Omental fat pad (tissue), 4 donors: ENCODE measurements around the gene CRACR2B. TPM values are rescaled to one million over a fixed set of nuclear protein-coding genes. Genes with fewer than 3 reads are reported as not detected.

Source experiments
- ATAC-seq: fragments of 150-250 bp; one replicate; pipeline ENCODE4 v1.9.1; 2016; ENCODE audit warnings: mild to moderate bottlenecking, moderate library complexity; ENCODE audit not compliant: low FRiP score
- DNase-seq: peaks from one replicate; pipeline ENCODE4 v3.0.0-alpha.2; 2019; ENCODE audit warnings: low spot score
- CTCF ChIP-seq, 3 donors: fragments of 450-650 bp; IDR thresholded peaks; one replicate each; pipeline ENCODE4 v1.5.1; 2016 to 2017; ENCODE audit warnings: antibody characterized with exemption in 3 of 3, mild to moderate bottlenecking in 3 of 3, moderate library complexity in 2 of 3
- total RNA-seq, 4 donors: library from RNA; depleted of rRNA; stranded (reverse); fragments of >200 nt; gene quantifications; one replicate each; pipeline ENCODE4 v1.1.0, GENCODE V29; 2016

Gene CRACR2B
- total RNA-seq, 4 donors from 2014 or later: 6.3 to 39.7 (median 6.9) TPM

- DNase-seq: peak; percentile 48
- TF ChIP-seq CTCF (IDR thresholded peaks at IDR 0.05): no peak
- peak; percentile 63 for ATAC-seq
Measured at GRCh38 chr11:859394-860131, 31.8 kb downstream of the CRACR2B start.

GRCh38 chr11:860234-861104 is 32.8 kb downstream of the CRACR2B start:
- no peak for TF ChIP-seq CTCF (IDR thresholded peaks at IDR 0.05)
- no peak for ATAC-seq
- DNase-seq: no peak

GRCh38 chr11:861105-861479 is 33.4 kb downstream of the CRACR2B start:
- ATAC-seq (no peak), DNase-seq (no peak)
- TF ChIP-seq CTCF (IDR thresholded peaks at IDR 0.05): no peak

GRCh38 chr11:862081-862661 is 34.5 kb downstream of the CRACR2B start:
- TF ChIP-seq CTCF (IDR thresholded peaks at IDR 0.05): no peak
- ATAC-seq (no peak), DNase-seq (no peak)

- TF ChIP-seq CTCF (IDR thresholded peaks at IDR 0.05): no peak
Measured at GRCh38 chr11:862696-863022, 34.9 kb downstream of the CRACR2B start.

GRCh38 chr11:863023-863909 is 35.5 kb downstream of the CRACR2B start:
- no peak for TF ChIP-seq CTCF (IDR thresholded peaks at IDR 0.05)

More at GRCh38 chr11:862696-863022, 34.9 kb downstream of the CRACR2B start:
- ATAC-seq: no peak
- DNase-seq: no peak

More at GRCh38 chr11:863023-863909, 35.5 kb downstream of the CRACR2B start:
- ATAC-seq: no peak
- DNase-seq: no peak
